Urinary bladder (tissue), 4 donors: Measurements from ENCODE around the gene YPEL2. TPM values are rescaled to one million over a fixed set of nuclear protein-coding genes. Genes with fewer than 3 reads are reported as not detected.

Experiments
- DNase-seq: peaks from one replicate; pipeline ENCODE4 v3.0.0-alpha.2; 2015; ENCODE audit errors: extremely low spot score
- H3K27ac ChIP-seq: one replicate; pipeline ENCODE4 v1.5.1; 2013; ENCODE audit warnings: low read depth, mild to moderate bottlenecking, moderate library complexity
- H3K36me3 ChIP-seq: one replicate; pipeline ENCODE4 v1.6.1; 2013; ENCODE audit warnings: mild to moderate bottlenecking, moderate library complexity; ENCODE audit not compliant: insufficient read depth
- H3K4me1 ChIP-seq: one replicate; pipeline ENCODE4 v1.6.1; 2013; ENCODE audit warnings: mild to moderate bottlenecking, moderate library complexity; ENCODE audit not compliant: insufficient read depth
- H3K4me3 ChIP-seq: one replicate; pipeline ENCODE4 v1.5.1; 2013; ENCODE audit warnings: low read depth, low read length
- WGBS: extraction: QIAGEN DNeasy Blood & Tissue Kit; methylation state at CpG from one replicate; pipeline ENCODE4 v1.1.7; 2013; 5-methylcytosine and 5-hydroxymethylcytosine counted together
- polyA plus RNA-seq: library from polyadenylated mRNA; stranded (reverse); fragments of 200-250 nt; gene quantifications from one replicate; pipeline ENCODE4 v1.2.3, GENCODE V29; 2013
- small RNA-seq: library from RNA; depleted of rRNA; stranded (forward); fragments of <200 nt; gene quantifications from one replicate; pipeline ENCODE3, GENCODE V24; 2014
- total RNA-seq: library from RNA; depleted of rRNA; stranded (reverse); fragments of >200 nt; gene quantifications from one replicate; pipeline ENCODE4 v1.2.3, GENCODE V29; 2014
- donor health status: healthy with polysubstance abuse.
- donor health status: healthy.

YPEL2 gene
- total and polyA plus RNA-seq, 2 donors = 16.0 to 28.4 TPM

- Histone ChIP-seq H3K27ac (no peak overlapping the region), H3K4me1 (no peaks in the 10 kb centered on the region), H3K4me3 (no peak overlapping the region), H3K36me3 (no peaks in the 10 kb centered on the region)
- WGBS = 78% methylated on average over 4 of the region's 4 CpGs
- DNase-seq = no peak
These were observed 105.4 kb downstream of the YPEL2 start for GRCh38 chr17:59436900-59437299.

- Histone ChIP-seq H3K4me1 (no peaks in the 10 kb centered on the region), H3K36me3 (no peaks in the 10 kb centered on the region), H3K4me3 (no peak overlapping the region), H3K27ac (no peak overlapping the region)
- DNase-seq = no peak
- 57% methylated on average over 12 of the region's 12 CpGs for WGBS
These were observed 106.4 kb downstream of the YPEL2 start for GRCh38 chr17:59437791-59438281.

GRCh38 chr17:59439262-59439661 lies 107.8 kb downstream of the YPEL2 start:
- no peak for DNase-seq
- no peak overlapping the region for H3K27ac ChIP-seq
- WGBS = 74% methylated on average over 4 of the region's 4 CpGs

GRCh38 chr17:59439741-59440211 lies 108.3 kb downstream of the YPEL2 start:
- Histone ChIP-seq H3K4me3 (no peak overlapping the region), H3K36me3 (no peaks in the 10 kb centered on the region), H3K27ac (no peak overlapping the region), H3K4me1 (no peaks in the 10 kb centered on the region)
- no peak for DNase-seq
- WGBS = 43% methylated on average over 6 of the region's 6 CpGs

More at GRCh38 chr17:59439262-59439661, 107.8 kb downstream of the YPEL2 start:
- Histone ChIP-seq H3K36me3 (no peaks in the 10 kb centered on the region), H3K4me1 (no peaks in the 10 kb centered on the region), H3K4me3 (no peak overlapping the region)

GRCh38 chr17:59440757-59441463 lies 109.5 kb downstream of the YPEL2 start:
- DNase-seq = peak; percentile 59
- H3K4me3 ChIP-seq = no peak overlapping the region
- no peaks in the 10 kb centered on the region for H3K36me3 ChIP-seq
- WGBS = 8% methylated on average over 10 of the region's 10 CpGs
- H3K4me1 ChIP-seq = no peaks in the 10 kb centered on the region
- no peak overlapping the region for H3K27ac ChIP-seq

- 83% methylated on average over 7 of the region's 7 CpGs for whole genome bisulfite sequencing
- H3K4me1 ChIP-seq = no peaks in the 10 kb centered on the region
- H3K4me3 ChIP-seq = no peak overlapping the region
- DNase-seq = no peak
- no peaks in the 10 kb centered on the region for H3K36me3 ChIP-seq
- H3K27ac ChIP-seq = no peak overlapping the region
These were observed 110.1 kb downstream of the YPEL2 start for GRCh38 chr17:59441464-59442096.

- Histone ChIP-seq H3K36me3 (no peaks in the 10 kb centered on the region), H3K27ac (no peak overlapping the region), H3K4me1 (no peaks in the 10 kb centered on the region), H3K4me3 (no peak overlapping the region)
- 84% methylated on average over 4 of the region's 4 CpGs for WGBS
- no peak for DNase-seq
These were observed 111.7 kb downstream of the YPEL2 start for GRCh38 chr17:59443106-59443505.

Small RNA genes lying within 50 kb of the gene (small RNA-seq; reads per million reads assigned to genes)
- not detected for gene MIR4729

Other genes starting within 250 kb of the YPEL2 start
- 42.2 TPM for gene TRIM37, start 224.8 kb upstream of the YPEL2 start, total RNA-seq
- 16.5 TPM for gene TRIM37, start 224.8 kb upstream of the YPEL2 start, polyA plus RNA-seq
- 76.9 TPM for gene SKA2, start 176.5 kb upstream of the YPEL2 start, total RNA-seq
- 26.9 TPM for gene SKA2, start 176.5 kb upstream of the YPEL2 start, polyA plus RNA-seq
- gene PRR11, start 175.9 kb upstream of the YPEL2 start, total RNA-seq = 7.9 TPM
- 0.86 TPM for gene PRR11, start 175.9 kb upstream of the YPEL2 start, polyA plus RNA-seq
- 17.8 TPM for gene SMG8, start 121.6 kb upstream of the YPEL2 start, total RNA-seq
- gene SMG8, start 121.6 kb upstream of the YPEL2 start, polyA plus RNA-seq = 9.6 TPM
- 3.4 TPM for gene GDPD1, start 111.1 kb upstream of the YPEL2 start, total RNA-seq
- gene GDPD1, start 111.1 kb upstream of the YPEL2 start, polyA plus RNA-seq = 1.2 TPM
- 87.1 TPM for gene DHX40, start 234.0 kb downstream of the YPEL2 start, total RNA-seq
- gene DHX40, start 234.0 kb downstream of the YPEL2 start, polyA plus RNA-seq = 30.3 TPM